SK-N-SH (cell line): ENCODE results near the gene CEACAM16.

Experiments
- CTCF ChIP-seq: fragments of 200-600 bp; sonication (generic); IDR thresholded peaks from 2 replicates; pipeline ENCODE4 v1.6.1; 2017; ENCODE audit warnings: antibody characterized with exemption, mild to moderate bottlenecking, moderate library complexity
- ELF1 ChIP-seq: IDR thresholded peaks from 2 replicates; pipeline ENCODE4 v1.4.0; 2012
- EP300 ChIP-seq, 2 experiments: IDR thresholded peaks; 2 replicates each; pipeline versions ENCODE4 v1.4.0 to v1.6.1; 2012; ENCODE audit warnings: borderline replicate concordance in 1 of 2, low read depth in 1 of 2, low read length in 1 of 2
- EZH2phosphoT487 ChIP-seq: fragments of 200-600 bp; sonication (generic); IDR thresholded peaks from 2 replicates; pipeline ENCODE4 v1.6.1; 2017; ENCODE audit warnings: low read depth, mixed run types, mild to moderate bottlenecking, antibody characterized with exemption, moderate library complexity, borderline replicate concordance
- NFIC ChIP-seq: IDR thresholded peaks from 2 replicates; pipeline ENCODE4 v1.4.0; 2012; ENCODE audit warnings: borderline replicate concordance
- POLR2AphosphoS5 ChIP-seq: IDR thresholded peaks from 2 replicates; pipeline ENCODE4 v1.6.1; 2012; ENCODE audit warnings: low read depth, low read length
- SIN3A ChIP-seq: IDR thresholded peaks from 2 replicates; pipeline ENCODE4 v1.6.1; 2012; ENCODE audit warnings: low read depth, mild to moderate bottlenecking, low read length, moderate library complexity, borderline replicate concordance
- TAF1 ChIP-seq: IDR thresholded peaks from 2 replicates; pipeline ENCODE4 v1.6.1; 2012; ENCODE audit warnings: low read depth, mild to moderate bottlenecking, low read length, moderate library complexity, borderline replicate concordance
- TEAD4 ChIP-seq: IDR thresholded peaks from 2 replicates; pipeline ENCODE4 v1.4.0; 2012; ENCODE audit warnings: mild to moderate bottlenecking, borderline replicate concordance; ENCODE audit not compliant: insufficient read depth

- no peak for TF ChIP-seq POLR2AphosphoS5
- no peak for TF ChIP-seq TAF1
- no peak for TF ChIP-seq ELF1
- no peak for TF ChIP-seq TEAD4
- no peak for TF ChIP-seq EZH2phosphoT487
- TF ChIP-seq CTCF = no peak
- TF ChIP-seq EP300 (IDR thresholded peaks at IDR 0.05; ENCODE audit: borderline replicate concordance in 1 of 2, low read depth in 1 of 2, low read length in 1 of 2) = no peak
- no peak for TF ChIP-seq SIN3A
- TF ChIP-seq NFIC = no peak
Observed at GRCh38 chr19:44668985-44669764, 29.8 kb upstream of the CEACAM16 start.
